22Rv1 (cell line): ENCODE measurements around the gene ARHGEF10L.

Experiments used
- ZFX ChIP-seq: fragments of 450-650 bp; IDR thresholded peaks from 2 replicates; pipeline ENCODE4 v1.6.1; 2017; ENCODE audit warnings: antibody characterized with exemption, borderline replicate concordance
- TF ChIP-seq, protein P1 (sequence below): fragments of 450-650 bp; IDR thresholded peaks from 2 replicates; pipeline ENCODE4 v1.5.1; 2017; ENCODE audit warnings: mild to moderate bottlenecking

DNA sequence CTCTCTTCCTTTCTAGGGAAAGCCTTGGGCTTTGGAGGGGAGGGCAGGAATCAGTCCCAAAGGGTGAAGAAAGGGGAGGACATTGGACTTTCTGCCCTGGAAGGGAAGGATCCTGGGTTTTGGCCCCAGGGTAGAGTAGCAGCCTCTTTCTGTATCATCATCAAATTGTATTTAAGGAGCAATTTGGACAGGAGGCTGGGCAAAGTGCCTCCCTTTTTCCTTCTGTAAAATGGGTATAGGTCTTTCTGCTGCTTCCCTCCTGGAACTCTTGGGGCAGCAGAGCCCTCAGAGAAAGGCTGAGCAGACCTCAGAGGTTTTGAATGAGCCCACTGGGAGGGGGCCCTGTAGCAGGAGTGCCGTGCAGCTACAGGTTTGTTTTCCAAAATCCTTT is 38.4 kb downstream of the ARHGEF10L start:
- TF ChIP-seq, protein P1, sequence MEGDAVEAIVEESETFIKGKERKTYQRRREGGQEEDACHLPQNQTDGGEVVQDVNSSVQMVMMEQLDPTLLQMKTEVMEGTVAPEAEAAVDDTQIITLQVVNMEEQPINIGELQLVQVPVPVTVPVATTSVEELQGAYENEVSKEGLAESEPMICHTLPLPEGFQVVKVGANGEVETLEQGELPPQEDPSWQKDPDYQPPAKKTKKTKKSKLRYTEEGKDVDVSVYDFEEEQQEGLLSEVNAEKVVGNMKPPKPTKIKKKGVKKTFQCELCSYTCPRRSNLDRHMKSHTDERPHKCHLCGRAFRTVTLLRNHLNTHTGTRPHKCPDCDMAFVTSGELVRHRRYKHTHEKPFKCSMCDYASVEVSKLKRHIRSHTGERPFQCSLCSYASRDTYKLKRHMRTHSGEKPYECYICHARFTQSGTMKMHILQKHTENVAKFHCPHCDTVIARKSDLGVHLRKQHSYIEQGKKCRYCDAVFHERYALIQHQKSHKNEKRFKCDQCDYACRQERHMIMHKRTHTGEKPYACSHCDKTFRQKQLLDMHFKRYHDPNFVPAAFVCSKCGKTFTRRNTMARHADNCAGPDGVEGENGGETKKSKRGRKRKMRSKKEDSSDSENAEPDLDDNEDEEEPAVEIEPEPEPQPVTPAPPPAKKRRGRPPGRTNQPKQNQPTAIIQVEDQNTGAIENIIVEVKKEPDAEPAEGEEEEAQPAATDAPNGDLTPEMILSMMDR: no peak
- TF ChIP-seq ZFX: no peak
